NCI-H82 (cell line): ENCODE measurements around the gene SAP30L.

Experiments used
- DNase-seq: peaks from one replicate; lab custom pipeline; 2025; lab: John Stamatoyannopoulos, UW

Gene SAP30L

GRCh38 chr5:154466147-154466546, 20.4 kb downstream of the SAP30L start:
- no peak for DNase-seq

- DNase-seq: no peak
Measured at GRCh38 chr5:154466671-154467070, 20.9 kb downstream of the SAP30L start.

- DNase-seq: peak; percentile 79
Measured at GRCh38 chr5:154467655-154468354, 22.0 kb downstream of the SAP30L start.

- DNase-seq: no peak
Measured at GRCh38 chr5:154470137-154470536, 24.3 kb downstream of the SAP30L start.

GRCh38 chr5:154470947-154471870, 25.4 kb downstream of the SAP30L start:
- peak; percentile 8 for DNase-seq

- DNase-seq: no peak
Measured at GRCh38 chr5:154472871-154473580, 27.2 kb downstream of the SAP30L start.

GRCh38 chr5:154473581-154474283, 27.9 kb downstream of the SAP30L start:
- no peak for DNase-seq

GRCh38 chr5:154474396-154475334, 28.9 kb downstream of the SAP30L start:
- no peak for DNase-seq

- DNase-seq: peak; percentile 72
Measured at GRCh38 chr5:154475591-154476353, 30.0 kb downstream of the SAP30L start.

- DNase-seq: peak; percentile 15
Measured at GRCh38 chr5:154476354-154477205, 30.8 kb downstream of the SAP30L start.

GRCh38 chr5:154477382-154478223, 31.8 kb downstream of the SAP30L start:
- peak; percentile 50 for DNase-seq

GRCh38 chr5:154478224-154478565, 32.4 kb downstream of the SAP30L start, which contains the start of gene HAND1:
HAND1 (minus strand) TSS chr5:154478227; CDS start chr5:154478008, 219 bp downstream.
- DNase-seq: peak; percentile 91

- no peak for DNase-seq
Measured at GRCh38 chr5:154478752-154479159, 33.0 kb downstream of the SAP30L start.

GRCh38 chr5:154479160-154479943, 33.6 kb downstream of the SAP30L start:
- DNase-seq: peak; percentile 15

- peak; percentile 7 for DNase-seq
Measured at GRCh38 chr5:154479944-154480750, 34.4 kb downstream of the SAP30L start.

GRCh38 chr5:154480847-154481246, 35.0 kb downstream of the SAP30L start:
- no peak for DNase-seq
